Fibroblast of lung (primary cell): Measurements from ENCODE around the gene MYOC. TPM values are rescaled to one million over a fixed set of nuclear protein-coding genes. Genes with fewer than 3 reads are reported as not detected.
"Not testable (repeated sequence)": the region's sequence is repeated elsewhere in the genome, so short reads cannot be mapped to it uniquely, and the experiment has no call there.

Source experiments
- DNase-seq, 2 donors: peaks; one replicate each; pipeline versions ENCODE4 v3.0.0 to v3.0.0-alpha.2; 2010; ENCODE audit warnings: low read depth in 2 of 2
- H2AFZ ChIP-seq: 2 replicates; pipeline ENCODE4 v1.5.1; 2012; ENCODE audit warnings: low read length, control low read depth, inconsistent platforms
- H3K27ac ChIP-seq: 2 replicates; pipeline ENCODE4 v1.5.1; 2011; ENCODE audit warnings: low read length, control low read depth; ENCODE audit not compliant: insufficient read depth
- H3K27me3 ChIP-seq: 2 replicates; pipeline ENCODE4 v1.5.1; 2011; ENCODE audit warnings: mild to moderate bottlenecking, low read length; ENCODE audit not compliant: control insufficient read depth, insufficient read depth
- H3K36me3 ChIP-seq: 2 replicates; pipeline ENCODE4 v1.5.1; 2011; ENCODE audit warnings: low read length; ENCODE audit not compliant: control insufficient read depth, insufficient read depth
- H3K4me1 ChIP-seq: 2 replicates; pipeline ENCODE4 v1.5.1; 2011; ENCODE audit warnings: low read length; ENCODE audit not compliant: control insufficient read depth, insufficient read depth; ENCODE audit errors: extremely low read depth
- H3K4me2 ChIP-seq: 2 replicates; pipeline ENCODE4 v1.5.1; 2011; ENCODE audit warnings: low read length, control low read depth; ENCODE audit not compliant: insufficient read depth; ENCODE audit errors: extremely low read depth
- H3K4me3 ChIP-seq, 4 experiments: fragments of 200-600 bp in 1 of 4; sonication (generic) in 1 of 4; replicated peaks in 1 of 4; 2 replicates each; pipeline ENCODE4 v1.5.1; 2011 to 2016; ENCODE audit warnings: low read length in 4 of 4, low read depth in 3 of 4, mild to moderate bottlenecking in 3 of 4, control low read depth in 2 of 4, inconsistent platforms in 1 of 4, mixed read lengths in 1 of 4; ENCODE audit not compliant: insufficient read depth in 1 of 4; ENCODE audit errors: control extremely low read depth in 1 of 4
- H3K79me2 ChIP-seq: 2 replicates; pipeline ENCODE4 v1.5.1; 2012; ENCODE audit warnings: mild to moderate bottlenecking, low read length, inconsistent platforms; ENCODE audit not compliant: control insufficient read depth, insufficient read depth
- H3K9ac ChIP-seq: 2 replicates; pipeline ENCODE4 v1.5.1; 2011; ENCODE audit warnings: mild to moderate bottlenecking, low read length, control low read depth; ENCODE audit not compliant: insufficient read depth
- H3K9me3 ChIP-seq: 2 replicates; pipeline ENCODE4 v1.5.1; 2012; ENCODE audit warnings: low read depth, low read length; ENCODE audit not compliant: control insufficient read depth, insufficient read depth
- H4K20me1 ChIP-seq: 2 replicates; pipeline ENCODE4 v1.5.1; 2011; ENCODE audit warnings: low read length; ENCODE audit not compliant: control insufficient read depth, insufficient read depth; ENCODE audit errors: extremely low read depth
- CTCF ChIP-seq, 2 donors: IDR thresholded peaks in 1 of 2; conservative IDR thresholded peaks in 1 of 2; 1 replicate in 1 of 2; 2 replicates in 1 of 2; pipeline ENCODE4 v1.5.1; 2011 to 2012; ENCODE audit warnings: low read length in 2 of 2, control low read depth in 1 of 2, inconsistent platforms in 1 of 2, low read depth in 1 of 2, mild to moderate bottlenecking in 1 of 2
- EZH2 ChIP-seq: IDR thresholded peaks from 2 replicates; pipeline ENCODE4 v1.5.1; 2012; ENCODE audit warnings: low read length, control low read depth, mild to moderate bottlenecking; ENCODE audit errors: missing control alignments
- polyA plus RNA-seq, 2 donors: library from polyadenylated mRNA; depleted of rRNA in 1 of 2; stranded (reverse) in 1 of 2; unstranded in 1 of 2; fragments of >200 nt; gene quantifications; 2 replicates each; pipeline ENCODE4 v1.2.1, GENCODE V29; 2011 to 2012; ENCODE audit warnings: missing spikeins in 1 of 2
- total RNA-seq: library from RNA; depleted of rRNA; stranded (reverse); fragments of >200 nt; gene quantifications from 2 replicates; pipeline ENCODE4 v1.2.1, GENCODE V29; 2014

Gene MYOC
- total and polyA plus RNA-seq, 2 donors (not counting 1 experiment from before 2014, with no cell fraction given), result 1.2 to 2.0 TPM

- H3K4me2 ChIP-seq, result no peak within 1 kb of the TSS
- H3K36me3 ChIP-seq, result no peaks in the 10 kb centered on the region
- H3K9ac ChIP-seq, result no peak within 1 kb of the TSS
- H3K27me3 ChIP-seq, result no peaks in the 10 kb centered on the region
- H3K4me1 ChIP-seq, result no peaks in the 10 kb centered on the region
- H2AFZ ChIP-seq, result no peak within 1 kb of the TSS
- no peaks in the 10 kb centered on the region for H3K79me2 ChIP-seq
- TF ChIP-seq CTCF (conservative IDR thresholded peaks at IDR 0.05 in 1 of 2, IDR thresholded peaks at IDR 0.05 in 1 of 2; ENCODE audit: low read depth in 1 of 2, low read length in 2 of 2) (no peak), EZH2 (no peak)
- H4K20me1 ChIP-seq, result no peaks in the 10 kb centered on the region
- H3K4me3 ChIP-seq, result no peak within 1 kb of the TSS
- no peak for DNase-seq
- H3K27ac ChIP-seq, result no peak within 1 kb of the TSS
- no peaks in the 10 kb centered on the region for H3K9me3 ChIP-seq
Measured at GRCh38 chr1:171622152-171622462, 30.4 kb downstream of the MYOC start, which contains the start of gene MYOCOS. Gene MYOCOS, plus strand, starts transcription at chr1:171622243. Its CDS starts 1,641 bp downstream, at chr1:171623884.

GRCh38 chr1:171616586-171616985 is 35.9 kb downstream of the MYOC start:
- no peaks in the 10 kb centered on the region for H4K20me1 ChIP-seq
- no peak overlapping the region for H3K9ac ChIP-seq
- H3K4me2 ChIP-seq, result no peak overlapping the region
- no peaks in the 10 kb centered on the region for H3K4me1 ChIP-seq
- H3K36me3 ChIP-seq, result no peaks in the 10 kb centered on the region
- H3K9me3 ChIP-seq, result no peaks in the 10 kb centered on the region
- H3K27me3 ChIP-seq, result no peaks in the 10 kb centered on the region
- DNase-seq, result no peak
- H3K4me3 ChIP-seq, result no peak overlapping the region
- no peak overlapping the region for H2AFZ ChIP-seq
- no peak overlapping the region for H3K27ac ChIP-seq
- TF ChIP-seq CTCF (conservative IDR thresholded peaks at IDR 0.05 in 1 of 2, IDR thresholded peaks at IDR 0.05 in 1 of 2; ENCODE audit: low read depth in 1 of 2, low read length in 2 of 2) (no peak), EZH2 (no peak)
- no peaks in the 10 kb centered on the region for H3K79me2 ChIP-seq

GRCh38 chr1:171615122-171615906 is 37.2 kb downstream of the MYOC start:
- DNase-seq, H4K20me1 ChIP-seq, H3K4me3 ChIP-seq, H3K4me2 ChIP-seq, H3K4me1 ChIP-seq, H3K9ac ChIP-seq, H3K36me3 ChIP-seq, H3K79me2 ChIP-seq, H3K9me3 ChIP-seq, H2AFZ ChIP-seq, H3K27me3 ChIP-seq, H3K27ac ChIP-seq: not testable (repeated sequence)
